HepG2 (cell line): ENCODE measurements around the gene NUDT17. TPM values are rescaled to one million over a fixed set of nuclear protein-coding genes. Genes with fewer than 3 reads are reported as not detected.

Experiments used
- ATAC-seq: fragments of 200-7000 bp; cut with Tn5 transposase; 3 replicates; pipeline ENCODE4 v1.9.1; 2020; ENCODE audit warnings: mild to moderate bottlenecking, moderate library complexity
- BruUV-seq: library from RNA; stranded (reverse); fragments of 400-500 nt; replicated peaks from 2 replicates; lab custom pipeline; 2021; lab: Mats Ljungman, UMichigan
- CTCF ChIA-PET: fragments of 300-600 bp; formaldehyde crosslinking; extraction: SDS; loops from one replicate; lab custom pipeline; 2021; ENCODE audit warnings: low total read pairs, inconsistent platforms, low intra/inter-chr PET ratio; lab: Yijun Ruan, JAX
- POLR2A ChIA-PET: fragments of 350-600 bp; sonication (Branson Sonifier 250); formaldehyde crosslinking; loops from one replicate; lab custom pipeline; 2020; ENCODE audit warnings: antibody characterized with exemption, inconsistent platforms; lab: Yijun Ruan, JAX
- DNase-seq: peaks from one replicate; pipeline ENCODE4 v3.0.0-alpha.2; 2015; ENCODE audit warnings: low spot score
- FAIRE-seq: peaks from 3 replicates; lab custom pipeline; 2011; peaks lifted over from hg19 to GRCh38; lab: Jason Lieb, UNC
- H2AFZ ChIP-seq: one replicate; pipeline ENCODE4 v1.6.1; 2011; ENCODE audit warnings: low read length, inconsistent platforms
- H3K27ac ChIP-seq: fragments of 300-600 bp; 3 replicates; pipeline ENCODE4 v1.8.0; 2011; ENCODE audit warnings: mixed run types, mild to moderate bottlenecking, mixed read lengths, low read length, inconsistent platforms; ENCODE audit not compliant: insufficient read depth; ENCODE audit errors: extremely low read length
- H3K27me3 ChIP-seq, 2 experiments: fragments of 200-600 bp in 1 of 2; 2 replicates in 1 of 2; 3 replicates in 1 of 2; pipeline versions ENCODE4 v1.6.0 to v1.8.0; 2011; ENCODE audit warnings: low read length in 2 of 2, mild to moderate bottlenecking in 2 of 2, moderate library complexity in 2 of 2, inconsistent platforms in 1 of 2; ENCODE audit not compliant: insufficient read depth in 2 of 2, control insufficient read depth in 1 of 2
- H3K36me3 ChIP-seq, 2 experiments: fragments of 200-600 bp in 1 of 2; replicated peaks in 1 of 2; 2 replicates in 1 of 2; 3 replicates in 1 of 2; pipeline versions ENCODE4 v1.5.1 to v1.8.0; 2011; ENCODE audit warnings: low read length in 2 of 2, inconsistent platforms in 1 of 2; ENCODE audit not compliant: insufficient read depth in 2 of 2, control insufficient read depth in 1 of 2
- H3K4me1 ChIP-seq: 2 replicates; pipeline ENCODE4 v1.5.1; 2012; ENCODE audit warnings: low read length, inconsistent platforms; ENCODE audit not compliant: insufficient read depth
- H3K4me2 ChIP-seq: 2 replicates; pipeline ENCODE4 v1.6.0; 2011; ENCODE audit warnings: low read depth, low read length, inconsistent platforms
- H3K4me3 ChIP-seq, 3 experiments: fragments of 200-600 bp in 1 of 3; sonication (generic), shearing (Covaris generic) in 1 of 3; replicated peaks in 1 of 3; 2 replicates each; pipeline ENCODE4 v1.5.1; 2011 to 2016; ENCODE audit warnings: low read length in 3 of 3, inconsistent platforms in 2 of 3, low read depth in 2 of 3, mild to moderate bottlenecking in 2 of 3, control low read depth in 1 of 3, mixed read lengths in 1 of 3; ENCODE audit not compliant: insufficient read depth in 1 of 3
- H3K79me2 ChIP-seq: one replicate; pipeline ENCODE4 v1.6.1; 2011; ENCODE audit warnings: low read length, inconsistent platforms; ENCODE audit not compliant: insufficient read depth
- H3K9ac ChIP-seq: 2 replicates; pipeline ENCODE4 v1.6.0; 2011; ENCODE audit warnings: mild to moderate bottlenecking, low read depth, low read length, inconsistent platforms; ENCODE audit not compliant: insufficient read depth
- H3K9me3 ChIP-seq: 2 replicates; pipeline ENCODE4 v1.5.1; 2012; ENCODE audit warnings: mild to moderate bottlenecking, low read length
- H4K20me1 ChIP-seq: 2 replicates; pipeline ENCODE4 v1.6.0; 2011; ENCODE audit warnings: inconsistent platforms, mild to moderate bottlenecking, low read length, moderate library complexity; ENCODE audit not compliant: insufficient read depth
- CTCF ChIP-seq: sonication (generic); formaldehyde crosslinking; IDR thresholded peaks from 2 replicates; pipeline ENCODE4 v1.5.0; 2020; ENCODE audit warnings: mild to moderate bottlenecking, missing genetic modification reagents, moderate library complexity
- ETS1 ChIP-seq: sonication (generic); formaldehyde crosslinking; IDR thresholded peaks from 2 replicates; pipeline ENCODE4 v1.4.0; 2020; ENCODE audit warnings: missing genetic modification reagents
- IRF9 ChIP-seq: sonication (generic); formaldehyde crosslinking; IDR thresholded peaks from 2 replicates; pipeline ENCODE4 v1.8.0; 2022; ENCODE audit warnings: missing genetic modification reagents, mild to moderate bottlenecking, borderline replicate concordance
- SMAD9 ChIP-seq: sonication (generic); formaldehyde crosslinking; IDR thresholded peaks from 2 replicates; pipeline ENCODE4 v1.5.1; 2020; ENCODE audit warnings: mild to moderate bottlenecking, missing genetic modification reagents
- TCF12 ChIP-seq, 2 experiments: fragments of 450-650 bp in 1 of 2; sonication (generic) in 1 of 2; formaldehyde crosslinking in 1 of 2; IDR thresholded peaks; 2 replicates each; pipeline versions ENCODE4 v1.6.1 to v1.8.0; 2017 to 2022; ENCODE audit warnings: antibody characterized with exemption in 1 of 2, mild to moderate bottlenecking in 1 of 2, missing genetic modification reagents in 1 of 2, moderate library complexity in 1 of 2
- ZBTB7A ChIP-seq: sonication (generic); formaldehyde crosslinking; IDR thresholded peaks from 2 replicates; pipeline ENCODE4 v1.8.0; 2022; ENCODE audit warnings: mild to moderate bottlenecking, missing genetic modification reagents
- ZNF317 ChIP-seq: sonication (generic); formaldehyde crosslinking; IDR thresholded peaks from 2 replicates; pipeline ENCODE4 v1.5.0; 2020; ENCODE audit warnings: mild to moderate bottlenecking, missing genetic modification reagents
- ZNF772 ChIP-seq: sonication (generic); formaldehyde crosslinking; IDR thresholded peaks from 2 replicates; pipeline ENCODE4 v1.5.0; 2020; ENCODE audit warnings: mild to moderate bottlenecking, missing genetic modification reagents
- ZNF839 ChIP-seq: sonication (generic); formaldehyde crosslinking; IDR thresholded peaks from 2 replicates; pipeline ENCODE4 v1.4.0; 2020; ENCODE audit warnings: missing genetic modification reagents, mild to moderate bottlenecking, borderline replicate concordance
- ZSCAN25 ChIP-seq: sonication (generic); formaldehyde crosslinking; IDR thresholded peaks from 2 replicates; pipeline ENCODE4 v1.8.0; 2022; ENCODE audit warnings: mild to moderate bottlenecking, missing genetic modification reagents
- WGBS: methylation state at CpG from one replicate; pipeline ENCODE4 v1.1.6; 2017; ENCODE audit warnings: low lambda C conversion rate; 5-methylcytosine and 5-hydroxymethylcytosine counted together
- in situ Hi-C: cut with HindIII; loops from 2 replicates; pipeline ENCODE4 v1.10.0; 2017; ENCODE audit warnings: low pct_unique_long_range_greater_than_20kb; ENCODE audit not compliant: extremely low pct_ligation_motif_present
- intact Hi-C: fragments of 100-400 bp; cut with micrococcal nuclease; formaldehyde crosslinking; loops from one replicate; pipeline ENCODE4 v1.10.0; 2022; ENCODE audit not compliant: unreplicated experiment
- polyA plus RNA-seq, 8 experiments: library from polyadenylated mRNA; depleted of rRNA in 3 of 8; stranded (reverse) in 7 of 8; unstranded in 1 of 8; fragments of >200 nt; fragmentation: Illumina TruSeq in 4 of 8; extraction: Trizol in 4 of 8; gene quantifications; 2 replicates each; pipeline versions ENCODE4 v1.2.1 to v1.2.3, GENCODE V29; 2011 to 2016; ENCODE audit warnings: low read depth in 4 of 8, missing spikeins in 1 of 8, mixed read lengths in 1 of 8; ENCODE audit not compliant: insufficient read depth in 1 of 8
- total RNA-seq, 5 experiments: library from RNA; depleted of rRNA; stranded (reverse); fragments of >200 nt; fragmentation: Illumina TruSeq; extraction: Trizol; gene quantifications; 2 replicates each; pipeline ENCODE4 v1.2.3, GENCODE V29; 2016; ENCODE audit warnings: low read depth in 1 of 5

The NUDT17 gene
- total and polyA plus RNA-seq, 2 of the 13 experiments (the other 11 are each of a cell fraction or from before 2014, with no cell fraction given) = 2.6 to 5.8 TPM

GRCh38 chr1:145858238-145858900 is 12.9 kb downstream of the NUDT17 start:
- Histone ChIP-seq H3K4me3 (peak overlapping the region; percentile 82 to 92 (median 87)), H3K79me2 (peaks cover 3% of the 10 kb centered on the region), H3K36me3 (peaks cover 6 to 20% of the 10 kb centered on the region in 2 experiments), H3K27ac (no peak overlapping the region), H3K4me2 (peak overlapping the region; percentile 88), H3K27me3 (0 out of 5 replicates have a peak, but pooled peaks cover 0 to 2% of the 10 kb centered on the region in 2 experiments), H3K9me3 (no peaks in the 10 kb centered on the region)
- ChIA-PET CTCF (interaction anchor here (0.8 kb wide), 1 partner anchor 12 kb away, joined by 3 read pairs; no protein-coding TSS in a partner anchor), POLR2A (interaction anchor here (0.9 to 2.6 kb wide), 15 partner anchors 12 to 577 kb away, joined by 3 to 44 read pairs (median 10); partner anchors contain the start of genes ANKRD34A, ANKRD35, LIX1L and NUDT17)
- no TSS peak for BruUV-seq
- peak; percentile 34 for ATAC-seq
- TF ChIP-seq IRF9 (CRISPR knock-in tag) = 0 out of 2 replicates have a peak, but pooled peaks have one; percentile 5
- 0 out of 2 replicates have a peak, but pooled peaks have one; percentile 62 for TF ChIP-seq ZBTB7A (CRISPR knock-in tag)
- peak; percentile 43; the same call in 1 of the 2 replicates for TF ChIP-seq ZSCAN25 (CRISPR knock-in tag)
- TF ChIP-seq SMAD9 (CRISPR knock-in tag) = no peak
- 0 out of 2 replicates have a peak, but pooled peaks have one; percentile 32 for TF ChIP-seq ZNF839 (CRISPR knock-in tag)
- TF ChIP-seq ZNF772 (CRISPR knock-in tag) = peak; percentile 22; the same call in 1 of the 2 replicates
- TF ChIP-seq ETS1 (CRISPR knock-in tag) = 0 out of 2 replicates have a peak, but pooled peaks have one; percentile 16
- TF ChIP-seq CTCF (CRISPR knock-in tag) = peak; percentile 6; the same call in 1 of the 2 replicates
- TF ChIP-seq TCF12 (IDR thresholded peaks at IDR 0.05) = no peak
- TF ChIP-seq TCF12 (CRISPR knock-in tag; IDR thresholded peaks at IDR 0.05) = no peak
- TF ChIP-seq ZNF317 = peak; percentile 12; the same call in 1 of the 2 replicates
- TF ChIP-seq, all 625 proteins: peak for 8
- H4K20me1 ChIP-seq = no peaks in the 10 kb centered on the region
- WGBS = under 1% methylated on average over 34 of the region's 35 CpGs
- peak overlapping the region; percentile 42 for H2AFZ ChIP-seq
- peak overlapping the region; percentile 68 for H3K9ac ChIP-seq
- intact Hi-C loops = loop anchor here (5.0 kb wide), 2 partner anchors 34 to 104 kb away; partner anchors contain the start of genes ANKRD34A and POLR3GL
- DNase-seq = no peak
- no peak for FAIRE-seq
- peaks cover 21% of the 10 kb centered on the region for H3K4me1 ChIP-seq
- in situ Hi-C loops = no loop called here
